Activated naive CD4-positive, alpha-beta T cell treated with anti-CD3 and anti-CD28 coated beads, Interleukin-2, amount 50 U/mL, for 16 hours (primary cell): ENCODE measurements around the gene L2HGDH.

Experiments
- DNase-seq: peaks from one replicate; pipeline ENCODE4 v3.0.0-alpha.2; 2020

The L2HGDH gene

GRCh38 chr14:50225974-50226297 is 86.1 kb downstream of the L2HGDH start:
- DNase-seq = no peak

GRCh38 chr14:50225067-50225973 is 86.7 kb downstream of the L2HGDH start:
- no peak for DNase-seq

GRCh38 chr14:50222055-50222613 is 89.9 kb downstream of the L2HGDH start:
- no peak for DNase-seq

- DNase-seq = no peak
Observed at GRCh38 chr14:50218501-50218900, 93.5 kb downstream of the L2HGDH start.

GRCh38 chr14:50215416-50215815 is 96.6 kb downstream of the L2HGDH start:
- no peak for DNase-seq

- DNase-seq = no peak
Observed at GRCh38 chr14:50213795-50214194, 98.2 kb downstream of the L2HGDH start.

GRCh38 chr14:50212726-50213125 is 99.3 kb downstream of the L2HGDH start:
- no peak for DNase-seq

GRCh38 chr14:50210074-50210473 is 102.0 kb downstream of the L2HGDH start:
- DNase-seq = no peak

- DNase-seq = no peak
Observed at GRCh38 chr14:50198499-50198898, 113.5 kb downstream of the L2HGDH start.

GRCh38 chr14:50191499-50191898 is 120.5 kb downstream of the L2HGDH start:
- no peak for DNase-seq
